ENCODE results near the gene EFR3B.

EFR3B gene

DNA sequence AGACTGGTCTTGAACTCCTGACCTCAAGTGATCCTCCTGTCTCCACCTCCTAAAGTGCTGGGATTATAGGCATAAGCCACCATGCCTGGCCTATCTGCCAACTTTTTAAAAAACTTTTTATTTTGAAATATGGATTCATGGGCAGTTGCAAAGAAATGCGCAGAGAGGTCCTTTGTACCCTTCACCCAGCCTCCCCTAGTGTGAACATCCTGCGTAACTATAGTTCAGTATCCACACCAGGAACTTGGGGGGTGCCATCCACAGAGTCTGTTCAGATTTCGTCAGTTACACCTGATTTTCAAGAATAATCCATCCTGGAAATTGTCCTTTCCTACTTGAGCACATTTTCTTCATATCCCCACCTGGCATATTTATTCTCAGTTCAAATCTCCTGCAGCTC lies 33.0 kb downstream of the EFR3B start:
- Histone ChIP-seq H3K4me1 (ENCODE audit: control insufficient read depth, insufficient read depth, low read length) (peaks cover 20% of the 10 kb centered on the region), H3K36me3 (ENCODE audit: control insufficient read depth, insufficient read depth, low read length, severe bottlenecking) (no peaks in the 10 kb centered on the region), H3K9me3 (ENCODE audit: control insufficient read depth, low read length) (no peaks in the 10 kb centered on the region), H3K27me3 (replicated peaks; ENCODE audit: control insufficient read depth, insufficient read depth, low read length) (peaks cover 5% of the 10 kb centered on the region), H3K9ac (ENCODE audit: low read length) (no peak overlapping the region), H3K4me3 (ENCODE audit: low read length) (no peak overlapping the region)
- DNase-seq (ENCODE audit: low read depth) = no peak

DNA sequence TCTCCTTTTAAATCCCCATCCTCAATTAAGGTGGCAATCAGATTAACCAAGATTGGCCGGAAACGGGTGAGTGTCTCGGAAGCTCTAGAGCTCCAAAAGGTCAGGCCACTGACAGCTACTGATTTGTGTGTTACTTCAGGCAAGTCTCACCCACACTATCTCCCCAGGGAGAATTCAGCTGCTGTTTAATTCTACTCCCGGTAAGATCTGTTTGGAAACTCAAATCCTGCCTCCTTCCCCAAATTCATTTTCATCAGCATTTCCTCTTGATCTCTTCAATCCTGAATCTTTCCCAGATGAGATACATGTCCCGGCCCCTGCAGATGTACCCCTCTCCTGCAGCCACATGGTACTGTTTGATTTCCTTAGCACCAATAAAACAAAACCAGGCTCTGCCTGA lies 34.9 kb downstream of the EFR3B start:
- no peaks in the 10 kb centered on the region for H3K36me3 ChIP-seq (ENCODE audit: control insufficient read depth, insufficient read depth, low read length, severe bottlenecking)
- H3K9me3 ChIP-seq (ENCODE audit: control insufficient read depth, low read length) = no peaks in the 10 kb centered on the region
- H3K4me1 ChIP-seq (ENCODE audit: control insufficient read depth, insufficient read depth, low read length) = peaks cover 23% of the 10 kb centered on the region
- no peak overlapping the region for H3K9ac ChIP-seq (ENCODE audit: low read length)
- no peak overlapping the region for H3K4me3 ChIP-seq (ENCODE audit: low read length)
- H3K27me3 ChIP-seq (replicated peaks; ENCODE audit: control insufficient read depth, insufficient read depth, low read length) = peaks cover 5% of the 10 kb centered on the region
- DNase-seq (ENCODE audit: low read depth) = no peak

DNA sequence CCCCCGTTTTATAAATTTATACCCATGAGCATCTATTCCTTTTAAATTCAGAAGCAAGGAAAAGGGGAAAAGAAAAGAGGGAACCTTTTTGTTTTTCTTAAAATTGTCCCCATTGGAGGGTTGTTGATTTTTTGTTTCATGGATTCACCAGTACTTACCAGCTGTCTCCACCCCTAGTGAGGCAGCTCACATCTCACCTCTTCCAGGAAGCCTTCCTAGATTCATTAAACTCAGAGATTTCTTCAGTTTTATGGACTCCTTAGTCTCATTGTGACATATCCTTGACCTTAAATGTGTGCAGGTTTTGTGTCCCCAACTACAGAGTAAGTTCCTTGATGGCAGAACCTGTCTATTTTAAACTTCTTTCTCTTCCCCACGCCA lies 35.9 kb downstream of the EFR3B start:
- Histone ChIP-seq H3K4me3 (ENCODE audit: low read length) (no peak overlapping the region), H3K4me1 (ENCODE audit: control insufficient read depth, insufficient read depth, low read length) (peaks cover 23% of the 10 kb centered on the region), H3K36me3 (ENCODE audit: control insufficient read depth, insufficient read depth, low read length, severe bottlenecking) (no peaks in the 10 kb centered on the region), H3K9ac (ENCODE audit: low read length) (no peak overlapping the region), H3K27me3 (replicated peaks; ENCODE audit: control insufficient read depth, insufficient read depth, low read length) (peaks cover 5% of the 10 kb centered on the region), H3K9me3 (ENCODE audit: control insufficient read depth, low read length) (no peaks in the 10 kb centered on the region)
- DNase-seq (ENCODE audit: low read depth) = no peak

DNA sequence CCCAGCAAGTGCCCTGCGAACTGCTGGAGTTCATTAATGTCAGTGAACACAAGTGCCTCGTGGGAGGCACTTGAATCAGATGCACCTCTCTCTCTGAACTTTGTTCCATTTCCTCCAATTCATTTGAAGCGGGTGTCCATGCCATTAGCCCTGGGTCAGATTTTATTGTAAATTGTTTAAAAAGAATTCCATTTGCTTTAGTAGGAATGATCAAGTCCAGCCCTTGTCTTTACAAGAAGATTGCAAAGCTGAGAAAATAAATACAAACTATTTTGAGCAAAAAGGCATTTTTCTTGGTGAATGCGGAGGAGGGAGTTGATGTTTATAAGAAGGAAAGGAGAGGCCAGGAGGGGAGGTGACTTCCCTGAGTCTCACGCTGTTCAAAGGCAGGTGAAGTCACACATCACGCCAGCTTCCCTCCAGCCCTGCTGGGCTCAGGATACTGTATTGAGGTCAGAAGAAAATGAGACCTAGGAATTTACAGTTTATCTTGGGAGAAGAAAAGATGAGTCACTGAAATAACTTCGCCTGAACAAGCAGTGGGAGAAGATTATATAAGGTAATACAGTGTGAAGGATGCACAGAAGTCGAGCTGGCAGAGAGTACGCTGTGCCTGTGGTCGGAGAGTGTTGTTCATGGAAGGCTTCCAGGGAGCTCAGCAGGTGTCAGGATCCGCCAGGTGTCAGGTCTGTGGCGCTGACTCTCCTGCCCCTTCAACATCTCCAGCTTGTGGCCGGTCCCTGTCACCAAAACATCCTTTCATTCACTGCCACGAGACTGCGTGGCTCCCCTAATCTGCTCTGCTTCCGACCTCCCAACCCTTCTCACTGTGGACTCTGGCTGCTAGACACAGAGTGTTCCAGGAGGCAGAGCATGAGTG lies 36.5 kb downstream of the EFR3B start:
- H3K27me3 ChIP-seq (replicated peaks; ENCODE audit: control insufficient read depth, insufficient read depth, low read length) = peaks cover 5% of the 10 kb centered on the region
- H3K36me3 ChIP-seq (ENCODE audit: control insufficient read depth, insufficient read depth, low read length, severe bottlenecking) = no peaks in the 10 kb centered on the region
- H3K9me3 ChIP-seq (ENCODE audit: control insufficient read depth, low read length) = no peaks in the 10 kb centered on the region
- peaks cover 23% of the 10 kb centered on the region for H3K4me1 ChIP-seq (ENCODE audit: control insufficient read depth, insufficient read depth, low read length)
- no peak overlapping the region for H3K4me3 ChIP-seq (ENCODE audit: low read length)
- H3K9ac ChIP-seq (ENCODE audit: low read length) = no peak overlapping the region
- DNase-seq (ENCODE audit: low read depth) = peak; percentile 43

DNA sequence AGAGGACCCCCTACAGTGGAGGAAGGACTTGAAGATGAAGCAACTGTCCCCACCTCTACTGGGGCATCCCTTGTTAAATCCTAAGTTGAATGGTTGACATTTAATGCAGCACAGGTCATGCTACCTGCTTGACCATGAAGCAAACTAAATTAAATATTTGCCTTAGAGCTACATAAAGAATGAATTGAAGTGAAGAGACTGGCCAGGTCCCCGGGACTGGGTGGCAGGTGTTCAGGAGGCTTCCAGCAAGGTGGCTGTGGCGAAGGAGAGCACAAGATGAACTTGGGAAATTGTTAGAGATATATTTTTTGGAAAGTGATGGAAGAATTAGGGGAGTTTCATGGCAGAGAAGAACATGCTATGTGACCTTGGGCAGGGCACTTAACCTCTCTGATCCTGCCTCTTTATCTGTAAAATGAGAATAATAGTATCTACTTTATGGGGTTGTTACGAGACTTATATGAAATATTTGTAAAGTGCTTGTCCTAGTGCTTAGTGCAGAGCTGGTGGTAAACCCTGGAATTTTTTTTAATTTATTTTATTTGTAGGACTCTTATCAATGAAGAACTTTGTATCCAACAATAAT lies 37.3 kb downstream of the EFR3B start:
- H3K9ac ChIP-seq (ENCODE audit: low read length) = no peak overlapping the region
- H3K27me3 ChIP-seq (replicated peaks; ENCODE audit: control insufficient read depth, insufficient read depth, low read length) = peaks cover 2% of the 10 kb centered on the region
- H3K9me3 ChIP-seq (ENCODE audit: control insufficient read depth, low read length) = no peaks in the 10 kb centered on the region
- H3K36me3 ChIP-seq (ENCODE audit: control insufficient read depth, insufficient read depth, low read length, severe bottlenecking) = no peaks in the 10 kb centered on the region
- no peak overlapping the region for H3K4me3 ChIP-seq (ENCODE audit: low read length)
- DNase-seq (ENCODE audit: low read depth) = no peak
- peaks cover 23% of the 10 kb centered on the region for H3K4me1 ChIP-seq (ENCODE audit: control insufficient read depth, insufficient read depth, low read length)

GRCh38 chr2:25081237-25081790 lies 39.4 kb downstream of the EFR3B start:
- DNase-seq (ENCODE audit: low read depth) = no peak
- no peak overlapping the region for H3K4me3 ChIP-seq (ENCODE audit: low read length)
- H3K36me3 ChIP-seq (ENCODE audit: control insufficient read depth, insufficient read depth, low read length, severe bottlenecking) = no peaks in the 10 kb centered on the region

DNA sequence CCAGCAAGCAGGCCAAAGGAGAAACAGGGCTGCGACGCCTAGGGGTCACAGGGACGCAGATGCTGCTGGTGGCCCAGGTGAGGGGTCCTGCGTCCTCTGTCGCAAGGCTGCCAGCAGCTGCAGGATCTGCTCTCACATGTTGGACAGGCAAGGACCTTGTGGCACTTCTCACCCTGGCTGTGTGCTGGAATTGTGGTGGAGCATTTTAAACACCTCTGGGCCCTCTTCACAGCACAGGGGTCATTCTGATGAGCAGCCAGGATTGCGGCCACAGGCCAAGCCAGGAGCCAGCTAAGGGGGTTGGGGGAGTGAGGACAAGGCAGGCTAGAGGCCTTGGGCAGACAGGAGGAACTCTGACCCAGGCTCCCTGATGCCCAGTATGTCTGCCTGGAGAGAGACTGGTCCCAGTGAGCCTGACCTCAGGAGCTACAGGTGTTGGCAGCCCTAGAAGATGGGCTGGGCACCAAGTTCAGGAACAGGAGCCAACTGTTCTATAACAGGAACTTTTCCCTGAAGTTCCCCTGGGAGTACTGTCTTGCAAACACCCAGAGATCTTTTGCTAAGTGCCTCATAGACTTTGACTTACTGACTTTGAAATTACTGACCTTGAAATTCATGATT lies 40.2 kb downstream of the EFR3B start:
- Histone ChIP-seq H3K27me3 (replicated peaks; ENCODE audit: control insufficient read depth, insufficient read depth, low read length) (peaks cover under 1% of the 10 kb centered on the region), H3K36me3 (ENCODE audit: control insufficient read depth, insufficient read depth, low read length, severe bottlenecking) (no peaks in the 10 kb centered on the region), H3K9ac (ENCODE audit: low read length) (no peak overlapping the region), H3K9me3 (ENCODE audit: control insufficient read depth, low read length) (no peaks in the 10 kb centered on the region), H3K4me3 (ENCODE audit: low read length) (no peak overlapping the region), H3K4me1 (ENCODE audit: control insufficient read depth, insufficient read depth, low read length) (peaks cover 14% of the 10 kb centered on the region)
- no peak for DNase-seq (ENCODE audit: low read depth)

More at GRCh38 chr2:25081237-25081790, 39.4 kb downstream of the EFR3B start:
- Histone ChIP-seq H3K9ac (ENCODE audit: low read length) (no peak overlapping the region), H3K9me3 (ENCODE audit: control insufficient read depth, low read length) (no peaks in the 10 kb centered on the region), H3K4me1 (ENCODE audit: control insufficient read depth, insufficient read depth, low read length) (peaks cover 22% of the 10 kb centered on the region), H3K27me3 (replicated peaks; ENCODE audit: control insufficient read depth, insufficient read depth, low read length) (peaks cover 2% of the 10 kb centered on the region)

DNA sequence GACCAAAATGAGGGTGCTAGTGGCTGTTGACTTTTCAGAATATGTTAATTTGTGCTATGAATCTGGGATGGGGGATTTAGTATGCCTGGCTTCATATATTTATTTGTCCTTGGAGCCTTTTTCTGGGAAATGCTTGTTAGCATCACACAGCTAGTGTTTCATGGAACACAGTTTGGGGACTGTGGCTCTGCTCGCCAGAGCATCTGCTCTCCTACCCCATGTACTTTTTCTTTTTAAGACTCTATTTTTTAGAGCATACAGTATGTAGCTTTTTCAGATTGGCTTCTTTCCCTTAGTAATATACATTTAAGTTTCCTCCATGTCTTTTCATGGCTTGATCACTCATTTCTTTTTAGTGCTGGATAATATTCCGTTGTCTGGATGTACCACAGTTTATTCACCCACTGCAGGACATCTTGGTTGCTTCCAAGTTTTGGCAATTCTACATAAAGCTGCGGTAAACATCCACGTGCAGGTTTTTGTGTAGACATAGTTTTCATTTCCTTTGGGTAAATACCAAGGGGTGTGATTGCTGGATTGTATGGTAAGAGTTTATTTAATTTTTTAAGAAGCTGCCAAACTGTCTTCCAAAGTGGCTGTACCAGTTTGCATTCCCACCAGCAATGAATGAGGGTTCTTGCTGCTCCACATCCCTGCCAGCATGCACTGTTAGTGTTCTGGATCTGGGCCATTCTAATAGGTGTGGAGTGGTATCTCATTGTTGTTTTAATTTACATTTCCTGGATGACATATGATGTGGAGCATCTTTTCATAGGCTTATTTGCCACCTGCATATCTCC lies 44.1 kb downstream of the EFR3B start:
- Histone ChIP-seq H3K27me3 (replicated peaks; ENCODE audit: control insufficient read depth, insufficient read depth, low read length) (no peaks in the 10 kb centered on the region), H3K9me3 (ENCODE audit: control insufficient read depth, low read length) (no peaks in the 10 kb centered on the region), H3K36me3 (ENCODE audit: control insufficient read depth, insufficient read depth, low read length, severe bottlenecking) (no peaks in the 10 kb centered on the region), H3K4me1 (ENCODE audit: control insufficient read depth, insufficient read depth, low read length) (peaks cover 3% of the 10 kb centered on the region), H3K9ac (ENCODE audit: low read length) (no peak overlapping the region), H3K4me3 (ENCODE audit: low read length) (no peak overlapping the region)
- no peak for DNase-seq (ENCODE audit: low read depth)

- Histone ChIP-seq H3K4me1 (ENCODE audit: control insufficient read depth, insufficient read depth, low read length) (no peaks in the 10 kb centered on the region), H3K36me3 (ENCODE audit: control insufficient read depth, insufficient read depth, low read length, severe bottlenecking) (no peaks in the 10 kb centered on the region), H3K9ac (ENCODE audit: low read length) (no peak overlapping the region), H3K4me3 (ENCODE audit: low read length) (no peak overlapping the region), H3K27me3 (replicated peaks; ENCODE audit: control insufficient read depth, insufficient read depth, low read length) (no peaks in the 10 kb centered on the region), H3K9me3 (ENCODE audit: control insufficient read depth, low read length) (no peaks in the 10 kb centered on the region)
- no peak for DNase-seq (ENCODE audit: low read depth)
Observed at GRCh38 chr2:25088817-25089516, 47.1 kb downstream of the EFR3B start.

DNA sequence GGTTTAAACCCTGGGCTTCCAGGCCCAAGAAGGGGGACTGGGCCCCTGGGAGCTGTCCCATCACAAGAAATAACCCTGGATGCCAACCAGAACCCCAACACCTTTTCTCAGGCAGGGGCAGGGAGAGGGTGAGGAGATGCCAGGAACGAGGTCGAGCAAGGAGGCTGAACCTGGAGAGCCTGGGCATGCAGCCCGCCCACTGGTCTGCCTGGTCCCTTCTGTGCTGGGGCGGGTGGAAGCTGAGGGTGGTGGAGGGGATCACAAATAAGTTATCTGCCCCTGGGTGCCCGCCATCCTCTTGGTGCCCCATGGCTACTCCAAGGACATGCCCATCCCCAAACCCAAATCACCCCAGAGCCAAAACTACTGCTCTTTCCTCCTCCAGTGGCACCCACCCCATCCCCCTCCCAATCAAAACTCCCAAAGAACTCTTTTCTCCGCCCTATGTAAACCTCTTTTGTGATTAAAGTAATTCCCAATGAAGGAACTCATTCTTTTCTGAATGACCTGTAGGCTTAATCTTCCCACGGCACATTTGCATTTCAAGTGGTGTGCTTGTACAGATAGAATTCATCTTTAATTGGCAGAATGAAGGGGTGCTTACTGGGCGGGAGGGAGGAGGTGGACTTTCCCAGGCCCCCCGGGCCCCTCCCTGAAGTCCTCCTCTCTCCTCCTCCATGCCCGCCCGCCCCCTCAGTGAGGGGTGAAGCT lies 47.9 kb downstream of the EFR3B start:
- H3K36me3 ChIP-seq (ENCODE audit: control insufficient read depth, insufficient read depth, low read length, severe bottlenecking) = no peaks in the 10 kb centered on the region
- no peaks in the 10 kb centered on the region for H3K9me3 ChIP-seq (ENCODE audit: control insufficient read depth, low read length)
- H3K27me3 ChIP-seq (replicated peaks; ENCODE audit: control insufficient read depth, insufficient read depth, low read length) = no peaks in the 10 kb centered on the region
- DNase-seq (ENCODE audit: low read depth) = no peak
- no peak overlapping the region for H3K9ac ChIP-seq (ENCODE audit: low read length)
- H3K4me1 ChIP-seq (ENCODE audit: control insufficient read depth, insufficient read depth, low read length) = no peaks in the 10 kb centered on the region
- H3K4me3 ChIP-seq (ENCODE audit: low read length) = no peak overlapping the region

Data from adipocyte (in vitro differentiated cells).